Lower leg skin (tissue), 4 donors: ENCODE measurements around the gene SULT1A1. TPM values are rescaled to one million over a fixed set of nuclear protein-coding genes. Genes with fewer than 3 reads are reported as not detected.

Experiments used
- DNase-seq, 2 donors: peaks; one replicate each; pipeline ENCODE4 v3.0.0-alpha.2; 2019; ENCODE audit warnings: low spot score in 2 of 2
- H3K4me3 ChIP-seq: fragments of 200-600 bp; sonication (generic); 2 replicates; pipeline ENCODE4 v1.5.1; 2017; ENCODE audit warnings: mild to moderate bottlenecking, low read depth; ENCODE audit not compliant: poor library complexity, severe bottlenecking
- POLR2A ChIP-seq, 2 donors: fragments of 450-650 bp; IDR thresholded peaks; one replicate each; pipeline ENCODE4 v1.6.1; 2016 to 2017; ENCODE audit warnings: antibody characterized with exemption in 2 of 2, mild to moderate bottlenecking in 1 of 2, moderate library complexity in 1 of 2
- WGBS, 2 donors: methylation state at CpG; one replicate each; pipeline ENCODE4 v1.1.5; 2018; 5-methylcytosine and 5-hydroxymethylcytosine counted together
- intact Hi-C: fragments of 100-400 bp; cut with DNase I; formaldehyde crosslinking; loops from one replicate; pipeline ENCODE4 v1.15.0; 2023; ENCODE audit warnings: low total_unique reads
- total RNA-seq, 4 donors: library from RNA; depleted of rRNA; stranded (reverse); fragments of >200 nt; gene quantifications; one replicate each; pipeline ENCODE4 v1.1.0, GENCODE V29; 2016
- TF ChIP-seq, protein P1 (sequence below), 3 donors: fragments of 450-650 bp; IDR thresholded peaks; one replicate each; pipeline ENCODE4 v1.5.1; 2016; ENCODE audit warnings: antibody characterized with exemption in 3 of 3, mild to moderate bottlenecking in 3 of 3, moderate library complexity in 2 of 3

The SULT1A1 gene
- total RNA-seq, 4 donors from 2014 or later = 2.4 to 7.4 (median 3.1) TPM

DNA sequence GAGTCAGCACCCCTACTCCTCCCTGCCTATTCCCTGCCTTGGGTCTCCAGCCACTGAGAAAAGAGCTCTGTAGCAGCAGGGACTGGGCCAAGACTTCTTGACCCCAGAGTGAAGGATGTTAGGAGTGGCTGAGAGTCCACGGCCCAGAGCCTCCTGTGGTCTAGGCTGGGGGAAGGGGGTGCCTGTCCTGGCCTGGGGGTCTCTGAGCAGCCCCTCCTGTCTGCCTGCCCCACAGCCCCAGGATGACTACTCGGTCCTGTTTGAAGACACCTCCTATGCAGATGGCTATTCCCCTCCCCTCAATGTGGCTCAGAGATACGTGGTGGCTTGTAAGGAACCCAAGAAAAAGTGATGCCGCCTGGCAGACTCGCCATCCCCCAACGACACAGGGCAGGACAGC is 18.5 kb downstream of the SULT1A1 start:
- DNase-seq = no peak
- no peak for TF ChIP-seq POLR2A (IDR thresholded peaks at IDR 0.05)
- TF ChIP-seq, protein P1, sequence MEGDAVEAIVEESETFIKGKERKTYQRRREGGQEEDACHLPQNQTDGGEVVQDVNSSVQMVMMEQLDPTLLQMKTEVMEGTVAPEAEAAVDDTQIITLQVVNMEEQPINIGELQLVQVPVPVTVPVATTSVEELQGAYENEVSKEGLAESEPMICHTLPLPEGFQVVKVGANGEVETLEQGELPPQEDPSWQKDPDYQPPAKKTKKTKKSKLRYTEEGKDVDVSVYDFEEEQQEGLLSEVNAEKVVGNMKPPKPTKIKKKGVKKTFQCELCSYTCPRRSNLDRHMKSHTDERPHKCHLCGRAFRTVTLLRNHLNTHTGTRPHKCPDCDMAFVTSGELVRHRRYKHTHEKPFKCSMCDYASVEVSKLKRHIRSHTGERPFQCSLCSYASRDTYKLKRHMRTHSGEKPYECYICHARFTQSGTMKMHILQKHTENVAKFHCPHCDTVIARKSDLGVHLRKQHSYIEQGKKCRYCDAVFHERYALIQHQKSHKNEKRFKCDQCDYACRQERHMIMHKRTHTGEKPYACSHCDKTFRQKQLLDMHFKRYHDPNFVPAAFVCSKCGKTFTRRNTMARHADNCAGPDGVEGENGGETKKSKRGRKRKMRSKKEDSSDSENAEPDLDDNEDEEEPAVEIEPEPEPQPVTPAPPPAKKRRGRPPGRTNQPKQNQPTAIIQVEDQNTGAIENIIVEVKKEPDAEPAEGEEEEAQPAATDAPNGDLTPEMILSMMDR (IDR thresholded peaks at IDR 0.05) = no peak
- 86 to 89% methylated on average over 6 of the region's 6 CpGs for WGBS, 2 donors
- no peak overlapping the region for H3K4me3 ChIP-seq
- intact Hi-C loops = no loop called here

GRCh38 chr16:28590384-28591340 is 19.2 kb downstream of the SULT1A1 start:
- 88 to 89% methylated on average over 19 to 22 of the region's 22 CpGs for WGBS, 2 donors
- no peak overlapping the region for H3K4me3 ChIP-seq
- DNase-seq = no peak
- intact Hi-C loops = no loop called here
- TF ChIP-seq POLR2A (IDR thresholded peaks at IDR 0.05) = no peak

- 95 to 98% methylated on average over 7 to 11 of the region's 13 CpGs for WGBS, 2 donors
Measured at GRCh38 chr16:28589930-28590329, 19.9 kb downstream of the SULT1A1 start.

DNA sequence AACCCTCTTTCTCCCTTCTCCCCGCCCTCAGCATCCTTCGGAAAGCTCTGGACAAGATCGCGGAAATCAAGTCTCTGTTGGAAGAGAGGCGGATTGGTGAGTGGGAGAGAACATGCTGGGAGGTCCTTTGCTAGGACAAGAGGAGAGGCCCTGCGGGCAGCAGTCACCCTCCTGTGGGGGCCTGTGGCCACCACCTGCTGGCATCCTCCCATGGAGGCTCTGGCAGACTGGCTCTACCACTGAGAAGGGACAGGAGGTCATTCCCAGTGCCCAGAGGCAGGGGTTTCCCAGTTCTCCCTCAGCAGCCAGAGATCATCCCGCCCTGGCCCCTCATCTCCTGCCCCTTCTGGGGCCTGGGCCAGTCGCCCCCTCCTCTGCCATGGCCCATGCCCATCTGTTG is 20.8 kb downstream of the SULT1A1 start:
- DNase-seq = no peak
- intact Hi-C loops = no loop called here
- 94 to 96% methylated on average over 8 of the region's 8 CpGs for WGBS, 2 donors
- H3K4me3 ChIP-seq = no peak overlapping the region
- no peak for TF ChIP-seq POLR2A (IDR thresholded peaks at IDR 0.05)
- TF ChIP-seq, protein P1 (IDR thresholded peaks at IDR 0.05) = no peak

More at GRCh38 chr16:28589930-28590329, 19.9 kb downstream of the SULT1A1 start:
- DNase-seq = no peak
- H3K4me3 ChIP-seq = no peak overlapping the region
- no peak for TF ChIP-seq POLR2A (IDR thresholded peaks at IDR 0.05)
- TF ChIP-seq, protein P1 (IDR thresholded peaks at IDR 0.05) = no peak
- intact Hi-C loops = no loop called here

DNA sequence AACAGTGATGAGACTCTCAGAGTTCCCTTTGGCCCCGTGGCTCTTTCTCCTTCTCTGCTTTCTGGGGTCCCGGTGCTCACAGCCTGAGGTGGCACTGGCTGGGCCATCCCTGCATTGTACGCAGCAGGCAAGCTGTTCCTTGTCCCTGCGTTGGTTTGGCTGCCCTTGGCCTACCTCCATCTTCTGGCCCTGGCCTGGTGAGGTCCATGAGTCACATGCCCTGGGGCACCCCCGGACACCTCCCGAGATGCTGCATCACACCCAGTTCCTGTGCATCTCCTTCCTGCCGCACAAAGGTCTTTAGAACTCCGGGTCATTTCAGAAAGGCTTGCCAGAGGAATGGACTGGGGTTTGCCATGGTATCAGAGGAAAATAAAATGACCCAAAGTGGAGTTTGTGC is 22.5 kb downstream of the SULT1A1 start:
- no peak overlapping the region for H3K4me3 ChIP-seq
- WGBS, 2 donors = 70 to 76% methylated on average over 8 of the region's 8 CpGs
- no peak for TF ChIP-seq POLR2A (IDR thresholded peaks at IDR 0.05)
- TF ChIP-seq, protein P1 (IDR thresholded peaks at IDR 0.05) = no peak
- intact Hi-C loops = no loop called here
- DNase-seq = no peak

- intact Hi-C loops = no loop called here
- no peak for DNase-seq
- 82 to 89% methylated on average over 3 of the region's 3 CpGs for WGBS, 2 donors
- no peak for TF ChIP-seq POLR2A (IDR thresholded peaks at IDR 0.05)
- H3K4me3 ChIP-seq = no peak overlapping the region
Measured at GRCh38 chr16:28586466-28586865, 23.4 kb downstream of the SULT1A1 start.
